Effector memory CD4-positive, alpha-beta T cell (primary cell): ENCODE results near the gene MEGF6.
"Not testable (repeated sequence)": the region's sequence is repeated elsewhere in the genome, so short reads cannot be mapped to it uniquely, and the experiment has no call there.

ENCODE experiments used
- DNase-seq, 3 donors: peaks; one replicate each; pipeline ENCODE4 v3.0.0-alpha.2; 2020
- H3K27ac ChIP-seq: 2 replicates; pipeline ENCODE4 v1.7.0; 2013; ENCODE audit warnings: mild to moderate bottlenecking, low read length, moderate library complexity; ENCODE audit not compliant: insufficient read depth, poor library complexity, severe bottlenecking
- H3K27me3 ChIP-seq: replicated peaks from 2 replicates; pipeline ENCODE4 v1.7.0; 2013; ENCODE audit warnings: mild to moderate bottlenecking, low read length; ENCODE audit not compliant: insufficient read depth, control insufficient read depth, poor library complexity, severe bottlenecking
- H3K36me3 ChIP-seq: 2 replicates; pipeline ENCODE4 v1.7.0; 2013; ENCODE audit warnings: mild to moderate bottlenecking, low read length, moderate library complexity; ENCODE audit not compliant: control insufficient read depth, insufficient read depth
- H3K4me1 ChIP-seq: 2 replicates; pipeline ENCODE4 v1.7.0; 2013; ENCODE audit warnings: low read length, mild to moderate bottlenecking; ENCODE audit not compliant: control insufficient read depth, insufficient read depth, poor library complexity, severe bottlenecking
- H3K4me3 ChIP-seq: 2 replicates; pipeline ENCODE4 v1.7.0; 2013; ENCODE audit warnings: low read length, low read depth, mild to moderate bottlenecking; ENCODE audit not compliant: insufficient read depth, poor library complexity, severe bottlenecking
- H3K9me3 ChIP-seq: 2 replicates; pipeline ENCODE4 v1.7.0; 2013; ENCODE audit warnings: mild to moderate bottlenecking, low read length, moderate library complexity; ENCODE audit not compliant: control insufficient read depth

The MEGF6 gene

GRCh38 chr1:3593745-3594144 lies 17.6 kb downstream of the MEGF6 start:
- Histone ChIP-seq H3K36me3 (no peaks in the 10 kb centered on the region), H3K27me3 (no peaks in the 10 kb centered on the region), H3K4me3 (no peak overlapping the region), H3K4me1 (peaks cover 19% of the 10 kb centered on the region), H3K9me3 (no peaks in the 10 kb centered on the region), H3K27ac (no peak overlapping the region)
- no peak for DNase-seq

GRCh38 chr1:3593334-3593733 lies 18.0 kb downstream of the MEGF6 start:
- Histone ChIP-seq H3K4me1 (peaks cover 15% of the 10 kb centered on the region), H3K27me3 (no peaks in the 10 kb centered on the region), H3K9me3 (no peaks in the 10 kb centered on the region), H3K36me3 (no peaks in the 10 kb centered on the region), H3K27ac (no peak overlapping the region), H3K4me3 (no peak overlapping the region)
- no peak for DNase-seq

- Histone ChIP-seq H3K36me3 (no peaks in the 10 kb centered on the region), H3K4me3 (no peak overlapping the region), H3K4me1 (no peaks in the 10 kb centered on the region), H3K27ac (no peak overlapping the region), H3K9me3 (no peaks in the 10 kb centered on the region), H3K27me3 (no peaks in the 10 kb centered on the region)
- DNase-seq = no peak
Observed at GRCh38 chr1:3590951-3591865, 20.1 kb downstream of the MEGF6 start.

DNA sequence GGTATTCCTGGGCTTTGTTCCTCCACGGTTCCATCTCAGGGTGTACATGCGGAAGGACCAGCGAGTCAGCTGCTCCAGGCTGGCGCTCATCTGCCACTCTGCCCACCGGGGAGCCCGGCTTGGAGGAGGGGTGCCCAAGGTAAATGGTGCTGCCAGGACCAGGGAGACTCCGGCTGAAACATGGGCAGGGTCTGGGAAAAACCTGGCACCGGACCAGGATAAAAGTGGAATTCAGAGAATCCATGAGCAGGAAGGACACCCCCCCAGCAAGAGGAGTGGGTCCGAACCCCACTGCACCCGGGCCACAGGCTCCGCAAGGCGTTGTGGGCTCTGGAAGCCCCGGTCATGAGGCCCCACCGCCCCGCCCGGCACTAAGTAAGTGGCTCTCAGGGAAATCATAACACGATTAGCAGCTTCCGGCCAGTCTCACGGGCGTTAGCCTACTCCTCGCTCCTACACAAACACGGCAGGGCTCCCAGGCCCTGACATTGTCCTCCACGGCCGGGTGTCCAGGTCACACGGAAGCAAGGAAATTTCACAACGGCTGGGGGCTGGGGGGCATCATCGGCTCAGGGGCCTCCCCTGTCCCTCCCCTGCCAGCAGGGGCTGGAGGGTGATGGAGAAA lies 21.1 kb downstream of the MEGF6 start:
- no peaks in the 10 kb centered on the region for H3K36me3 ChIP-seq
- H3K9me3 ChIP-seq = no peaks in the 10 kb centered on the region
- no peaks in the 10 kb centered on the region for H3K27me3 ChIP-seq
- no peak overlapping the region for H3K27ac ChIP-seq
- no peak overlapping the region for H3K4me3 ChIP-seq
- no peaks in the 10 kb centered on the region for H3K4me1 ChIP-seq
- DNase-seq = no peak

- no peak for DNase-seq
- Histone ChIP-seq H3K4me3 (no peak overlapping the region), H3K4me1 (no peaks in the 10 kb centered on the region), H3K9me3 (no peaks in the 10 kb centered on the region), H3K27ac (no peak overlapping the region), H3K36me3 (no peaks in the 10 kb centered on the region), H3K27me3 (no peaks in the 10 kb centered on the region)
Observed at GRCh38 chr1:3588395-3588794, 22.9 kb downstream of the MEGF6 start.

DNA sequence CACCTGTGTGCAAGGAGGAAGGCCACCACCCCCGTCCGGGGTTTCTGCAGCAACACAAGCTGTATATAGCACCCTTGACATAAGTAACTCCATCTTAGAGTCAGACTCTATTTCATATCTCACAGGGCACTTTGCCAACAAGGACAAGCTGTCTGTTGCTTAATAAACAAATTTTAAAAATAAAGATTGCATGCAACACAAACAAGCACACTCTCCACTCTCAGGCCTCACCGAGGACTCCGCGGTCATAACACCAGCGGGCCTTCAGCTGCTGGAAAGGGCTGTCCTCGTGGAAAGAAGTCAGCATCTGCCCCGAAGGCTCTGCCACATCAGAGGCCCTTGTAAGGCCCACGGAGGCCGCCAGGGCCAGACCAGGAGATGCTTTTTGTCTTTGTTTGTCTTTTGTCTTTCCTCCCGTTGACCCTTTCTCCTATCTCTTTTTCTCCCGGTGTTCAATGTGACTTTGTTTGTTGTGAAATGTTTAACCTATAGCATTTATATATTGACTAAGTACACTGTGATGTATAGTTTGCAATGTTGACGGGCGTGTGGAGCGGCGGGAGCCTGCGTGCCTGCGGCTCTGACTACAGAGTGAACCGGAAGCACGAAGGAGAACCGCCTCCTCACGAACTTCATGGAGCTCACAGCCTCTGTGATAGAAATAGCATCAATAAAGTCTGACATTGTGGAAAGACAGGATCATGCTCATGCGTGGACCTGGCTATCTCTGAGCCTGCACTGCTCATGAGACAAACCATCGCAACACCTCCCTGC lies 24.1 kb downstream of the MEGF6 start:
- Histone ChIP-seq H3K9me3 (no peaks in the 10 kb centered on the region), H3K36me3 (no peaks in the 10 kb centered on the region), H3K4me3 (no peak overlapping the region), H3K27me3 (no peaks in the 10 kb centered on the region), H3K27ac (no peak overlapping the region), H3K4me1 (no peaks in the 10 kb centered on the region)
- DNase-seq = no peak

GRCh38 chr1:3585940-3586568 lies 25.3 kb downstream of the MEGF6 start:
- no peaks in the 10 kb centered on the region for H3K4me1 ChIP-seq
- no peak for DNase-seq
- H3K36me3 ChIP-seq = no peaks in the 10 kb centered on the region
- H3K9me3 ChIP-seq = no peaks in the 10 kb centered on the region
- H3K27me3 ChIP-seq = no peaks in the 10 kb centered on the region
- no peak overlapping the region for H3K27ac ChIP-seq
- no peak overlapping the region for H3K4me3 ChIP-seq

GRCh38 chr1:3585353-3585868 lies 25.9 kb downstream of the MEGF6 start:
- not testable (repeated sequence) for H3K27me3 ChIP-seq, H3K36me3 ChIP-seq, H3K27ac ChIP-seq, H3K4me1 ChIP-seq, DNase-seq, H3K9me3 ChIP-seq, H3K4me3 ChIP-seq

DNA sequence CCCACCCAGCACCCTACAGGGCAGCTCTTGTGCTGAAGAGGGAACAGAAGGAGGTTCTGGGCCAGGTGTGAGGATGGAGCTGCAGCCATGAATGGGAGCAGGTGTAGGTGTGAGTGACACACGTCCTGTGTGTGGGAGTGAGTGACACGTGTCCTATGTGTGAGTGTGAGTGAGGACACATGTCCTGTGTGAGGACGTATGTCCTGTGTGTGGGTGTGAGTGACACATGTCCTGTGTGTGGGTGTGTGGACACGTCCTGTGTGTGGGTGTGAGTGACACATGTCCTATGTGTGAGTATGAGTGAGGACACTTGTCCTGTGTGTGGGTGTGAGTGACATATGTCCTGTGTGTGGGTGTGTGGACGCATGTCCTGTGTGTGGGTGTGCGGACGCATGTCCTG lies 26.4 kb downstream of the MEGF6 start:
- Histone ChIP-seq H3K4me1 (no peaks in the 10 kb centered on the region), H3K36me3 (no peaks in the 10 kb centered on the region), H3K9me3 (no peaks in the 10 kb centered on the region), H3K4me3 (no peak overlapping the region), H3K27me3 (no peaks in the 10 kb centered on the region), H3K27ac (no peak overlapping the region)
- DNase-seq = no peak
